Right lobe of liver (tissue), 6 donors: ENCODE results near the gene GNL2. TPM values are rescaled to one million over a fixed set of nuclear protein-coding genes. Genes with fewer than 3 reads are reported as not detected.
A peak's percentile ranks its signal among the peaks of the same experiment; 100 is the strongest.
"Not testable (repeated sequence)": the region's sequence is repeated elsewhere in the genome, so short reads cannot be mapped to it uniquely, and the experiment has no call there.

ENCODE experiments used
- ATAC-seq, 4 donors: fragments of 200-7000 bp; cut with Tn5 transposase; one replicate each; pipeline ENCODE4 v1.9.1; 2020; ENCODE audit warnings: mild to moderate bottlenecking in 4 of 4, moderate library complexity in 4 of 4
- DNase-seq, 3 donors: peaks; one replicate each; pipeline ENCODE4 v3.0.0-alpha.2; 2020
- H3K27ac ChIP-seq, 3 donors: fragments of 200-600 bp; one replicate each; pipeline ENCODE4 v1.8.0; 2022
- H3K27me3 ChIP-seq, 2 donors: fragments of 200-600 bp; one replicate each; pipeline ENCODE4 v1.8.0; 2022
- H3K36me3 ChIP-seq, 4 donors: fragments of 200-600 bp; sonication (generic) in 1 of 4; one replicate each; pipeline versions ENCODE4 v1.5.1 to v1.8.0; 2017 to 2022; ENCODE audit warnings: control low read depth in 1 of 4
- H3K4me1 ChIP-seq, 4 donors: fragments of 200-600 bp; sonication (generic) in 1 of 4; one replicate each; pipeline versions ENCODE4 v1.5.1 to v1.8.0; 2017 to 2022; ENCODE audit warnings: control low read depth in 1 of 4
- H3K4me3 ChIP-seq, 3 donors: fragments of 200-600 bp; one replicate each; pipeline ENCODE4 v1.8.0; 2022
- H3K9me3 ChIP-seq, 4 donors: fragments of 200-600 bp; sonication (generic) in 1 of 4; one replicate each; pipeline versions ENCODE4 v1.5.1 to v1.8.0; 2017 to 2022; ENCODE audit warnings: control low read depth in 1 of 4
- CTCF ChIP-seq, 4 donors: fragments of 200-600 bp in 3 of 4; fragments of 450-650 bp in 1 of 4; IDR thresholded peaks; one replicate each; pipeline versions ENCODE4 v1.5.1 to v1.8.0; 2016 to 2022; ENCODE audit warnings: antibody characterized with exemption in 4 of 4, mild to moderate bottlenecking in 2 of 4
- POLR2A ChIP-seq: fragments of 450-650 bp; IDR thresholded peaks from one replicate; pipeline ENCODE4 v1.6.1; 2017; ENCODE audit warnings: antibody characterized with exemption, mild to moderate bottlenecking
- WGBS: methylation state at CpG from one replicate; pipeline ENCODE4 v1.1.6; 2018; ENCODE audit warnings: low coverage, low lambda C conversion rate; ENCODE audit not compliant: insufficient coverage; ENCODE audit errors: missing lambda C conversion rate; 5-methylcytosine and 5-hydroxymethylcytosine counted together
- intact Hi-C, 2 donors: fragments of 100-400 bp; cut with DNase I; formaldehyde crosslinking; loops; one replicate each; pipeline versions ENCODE4 v1.11.2 to v1.14.1; 2022
- small RNA-seq, 2 experiments: library from RNA; depleted of rRNA; stranded (forward); fragments of <200 nt; gene quantifications; one replicate each; pipeline ENCODE3, GENCODE V24; 2016
- total RNA-seq, 6 experiments: library from RNA; depleted of rRNA in 2 of 6; stranded (reverse); fragments of >200 nt in 2 of 6; fragmentation: NEBNext Ultra II Directional in 3 of 6; extraction: Animal tissue kit (Norgen Biotek cat#: 25700) in 3 of 6; gene quantifications; one replicate each; pipeline versions ENCODE4 v1.1.0 to v1.2.4, GENCODE V29; 2016 to 2023
- donor health status: DM: no; HTN: yes; CAD: no.
- donor health status: DM: no; HTN: no; CAD: no.
- donor health status: DM: no; HTN: no; CAD: no.
- donor health status: DM: no; HTN: yes; CAD: no.
- donor health status: DM: no; HTN: yes; CAD: no.

Gene GNL2
- total RNA-seq, 6 experiments from 2014 or later = 10.4 to 29.0 (median 19.9) TPM

- WGBS = 14% methylated on average over 1 of the region's 1 CpG
- H3K9me3 ChIP-seq, intact Hi-C loops, H3K27me3 ChIP-seq, H3K36me3 ChIP-seq, H3K4me3 ChIP-seq, H3K27ac ChIP-seq, DNase-seq: not testable (repeated sequence)
- H3K4me1 ChIP-seq = peaks cover 0 to 24% (median 4%) of the 10 kb centered on the region in 4 donors
- peak in 1 of 4 donors; percentile 24 for ATAC-seq
Measured at GRCh38 chr1:37529888-37530287, 65.8 kb downstream of the GNL2 start.

GRCh38 chr1:37519613-37520012 lies 76.1 kb downstream of the GNL2 start:
- Histone ChIP-seq H3K4me1 (peaks cover 0 to 16% (median 3%) of the 10 kb centered on the region in 4 donors), H3K36me3 (no peaks in the 10 kb centered on the region), H3K9me3 (no peaks in the 10 kb centered on the region), H3K27ac (peak overlapping the region in 1 of 3 donors; percentile 55), H3K4me3 (no peak overlapping the region), H3K27me3 (no peaks in the 10 kb centered on the region)
- TF ChIP-seq POLR2A (no peak), CTCF (IDR thresholded peaks at IDR 0.05) (no peak)
- DNase-seq (peak in 1 of 3 donors; percentile 5), ATAC-seq (no peak)
- intact Hi-C loops = no loop called here

- H3K4me3 ChIP-seq, intact Hi-C loops, H3K36me3 ChIP-seq, ATAC-seq, H3K9me3 ChIP-seq, H3K27me3 ChIP-seq, H3K27ac ChIP-seq: not testable (repeated sequence)
- WGBS = 88% methylated on average over 12 of the region's 15 CpGs
- H3K4me1 ChIP-seq = peaks cover 0 to 16% (median 3%) of the 10 kb centered on the region in 4 donors
- peak in 1 of 3 donors; percentile 7 for DNase-seq
Measured at GRCh38 chr1:37518929-37519328, 76.8 kb downstream of the GNL2 start.

GRCh38 chr1:37518241-37518640 lies 77.5 kb downstream of the GNL2 start:
- H3K9me3 ChIP-seq, ATAC-seq, H3K27me3 ChIP-seq, H3K36me3 ChIP-seq, H3K4me3 ChIP-seq, intact Hi-C loops: not testable (repeated sequence)
- H3K27ac ChIP-seq = peak overlapping the region; percentile 43 to 90 (median 89)
- no CpG with 5 or more reads among the region's 31 CpGs for WGBS
- DNase-seq = peak in 1 of 3 donors; percentile 24
- peaks cover 0 to 23% (median 5%) of the 10 kb centered on the region in 4 donors for H3K4me1 ChIP-seq

GRCh38 chr1:37517569-37517968 lies 78.2 kb downstream of the GNL2 start:
- peak in 2 of 4 donors; percentile 4 to 8 for ATAC-seq
- TF ChIP-seq CTCF (IDR thresholded peaks at IDR 0.05) (no peak), POLR2A (no peak)
- H3K27ac ChIP-seq = peak overlapping the region; percentile 43 to 90 (median 89)
- intact Hi-C loops = no loop called here
- H3K4me3 ChIP-seq = no peak overlapping the region
- DNase-seq = peak in 1 of 3 donors; percentile 40
- WGBS = 25% methylated on average over 1 of the region's 1 CpG
- H3K9me3 ChIP-seq = no peaks in the 10 kb centered on the region
- peaks cover 0 to 3% (median 1%) of the 10 kb centered on the region in 4 donors for H3K36me3 ChIP-seq
- H3K27me3 ChIP-seq = no peaks in the 10 kb centered on the region
- H3K4me1 ChIP-seq = peaks cover 0 to 24% (median 6%) of the 10 kb centered on the region in 4 donors

Small RNA genes within 50 kb of the gene (small RNA-seq; reads per million reads assigned to genes)
- gene AL034379.1 = 0 reads per million in 2 experiments

Other genes with a start within 250 kb of the GNL2 start
- 10 to 100 TPM in 3 of 6 experiments, 1 to 10 TPM in 3; 2.7 to 21.9 (median 8.3) TPM for gene ZC3H12A, start 121.4 kb downstream of the GNL2 start, total RNA-seq
- gene MEAF6, start 81.2 kb downstream of the GNL2 start, total RNA-seq = 10 to 100 TPM; 12.9 to 55.9 (median 32.8) TPM
- 10 to 100 TPM in 2 of 6 experiments, 1 to 10 TPM in 4; 6.2 to 10.6 (median 8.8) TPM for gene SNIP1, start 41.6 kb downstream of the GNL2 start, total RNA-seq
- gene DNALI1, start 39.0 kb downstream of the GNL2 start, total RNA-seq = 10 to 100 TPM in 1 of 6 experiments, 1 to 10 TPM in 5; 4.1 to 13.6 (median 7.3) TPM
- gene RSPO1, start 39.0 kb upstream of the GNL2 start, total RNA-seq = not detected
- 1 to 10 TPM in 2 of 6 experiments, under 1 TPM in 4; 0.31 to 2.2 (median 0.76) TPM for gene CDCA8, start 96.6 kb upstream of the GNL2 start, total RNA-seq
- under 1 TPM in 2 of 6 experiments, not detected in 4; 0.07 to 0.16 TPM for gene EPHA10, start 169.2 kb upstream of the GNL2 start, total RNA-seq
- 1 to 10 TPM; 3.2 to 9.4 (median 5.4) TPM for gene MANEAL, start 197.9 kb upstream of the GNL2 start, total RNA-seq
- 10 to 100 TPM; 23.0 to 61.7 (median 27.9) TPM for gene C1orf122, start 211.9 kb upstream of the GNL2 start, total RNA-seq
- 10 to 100 TPM in 2 of 6 experiments, 1 to 10 TPM in 4; 4.4 to 18.3 (median 6.4) TPM for gene YRDC, start 212.3 kb upstream of the GNL2 start, total RNA-seq